ENCODE measurements around the gene MYOZ3. TPM values are rescaled to one million over a fixed set of nuclear protein-coding genes. Genes with fewer than 3 reads are reported as not detected.

The MYOZ3 gene
- total and polyA plus RNA-seq, 9 donors = 7.2 to 15.7 (median 9.1) TPM

- no peak for DNase-seq
- peaks cover 9% of the 10 kb centered on the region for H3K36me3 ChIP-seq (ENCODE audit: control insufficient read depth, insufficient read depth, low read length)
- no peaks in the 10 kb centered on the region for H3K27me3 ChIP-seq (ENCODE audit: control insufficient read depth, insufficient read depth, low read length)
- H3K4me1 ChIP-seq (ENCODE audit: control insufficient read depth, insufficient read depth, low read length) = peaks cover 4% of the 10 kb centered on the region
- 70% methylated on average over 1 of the region's 3 CpGs for WGBS (ENCODE audit: insufficient coverage)
- H3K27ac ChIP-seq (ENCODE audit: low read length) = no peak overlapping the region
- H3K9me3 ChIP-seq (replicated peaks; ENCODE audit: control insufficient read depth, low read depth, low read length) = no peaks in the 10 kb centered on the region
- no peak overlapping the region for H3K4me3 ChIP-seq (ENCODE audit: low read length)
Observed at GRCh38 chr5:150703762-150704161, 42.7 kb downstream of the MYOZ3 start.

- Histone ChIP-seq H3K4me3 (ENCODE audit: low read length) (no peak overlapping the region), H3K9me3 (replicated peaks; ENCODE audit: control insufficient read depth, low read depth, low read length) (no peaks in the 10 kb centered on the region), H3K27ac (ENCODE audit: low read length) (no peak overlapping the region), H3K36me3 (ENCODE audit: control insufficient read depth, insufficient read depth, low read length) (peaks cover 26% of the 10 kb centered on the region), H3K4me1 (ENCODE audit: control insufficient read depth, insufficient read depth, low read length) (no peaks in the 10 kb centered on the region), H3K27me3 (ENCODE audit: control insufficient read depth, insufficient read depth, low read length) (no peaks in the 10 kb centered on the region)
- DNase-seq = no peak
- 27% methylated on average over 2 of the region's 4 CpGs for WGBS (ENCODE audit: insufficient coverage)
Observed at GRCh38 chr5:150706776-150707390, 45.8 kb downstream of the MYOZ3 start.

GRCh38 chr5:150710165-150710564 is 49.1 kb downstream of the MYOZ3 start:
- Histone ChIP-seq H3K9me3 (replicated peaks; ENCODE audit: control insufficient read depth, low read depth, low read length) (no peaks in the 10 kb centered on the region), H3K27me3 (ENCODE audit: control insufficient read depth, insufficient read depth, low read length) (no peaks in the 10 kb centered on the region), H3K36me3 (ENCODE audit: control insufficient read depth, insufficient read depth, low read length) (peaks cover 42% of the 10 kb centered on the region), H3K4me3 (ENCODE audit: low read length) (no peak overlapping the region), H3K4me1 (ENCODE audit: control insufficient read depth, insufficient read depth, low read length) (no peaks in the 10 kb centered on the region), H3K27ac (ENCODE audit: low read length) (no peak overlapping the region)
- no CpG with 5 or more reads among the region's 2 CpGs for WGBS (ENCODE audit: insufficient coverage)
- DNase-seq = no peak

- Histone ChIP-seq H3K36me3 (ENCODE audit: control insufficient read depth, insufficient read depth, low read length) (peaks cover 20% of the 10 kb centered on the region), H3K27me3 (ENCODE audit: control insufficient read depth, insufficient read depth, low read length) (no peaks in the 10 kb centered on the region), H3K4me3 (ENCODE audit: low read length) (no peak overlapping the region), H3K9me3 (replicated peaks; ENCODE audit: control insufficient read depth, low read depth, low read length) (no peaks in the 10 kb centered on the region), H3K4me1 (ENCODE audit: control insufficient read depth, insufficient read depth, low read length) (no peaks in the 10 kb centered on the region), H3K27ac (ENCODE audit: low read length) (no peak overlapping the region)
- WGBS (ENCODE audit: insufficient coverage) = no CpG with 5 or more reads among the region's 2 CpGs
- no peak for DNase-seq
Observed at GRCh38 chr5:150723845-150724244, 62.8 kb downstream of the MYOZ3 start.

Other genes with a start within 250 kb of the MYOZ3 start
- gene CD74, start 248.3 kb upstream of the MYOZ3 start, total RNA-seq = 50.2 TPM
- gene CD74, start 248.3 kb upstream of the MYOZ3 start, polyA plus RNA-seq (ENCODE audit: insufficient read depth in 1 of 8, insufficient read length in 8 of 8, low replicate concordance in 1 of 8) = 100 to 1,000 TPM in 1 of 8 donors, 10 to 100 TPM in 7; 53.9 to 104 (median 75.4) TPM
- 5,452 TPM for gene RPS14, start 211.5 kb upstream of the MYOZ3 start, total RNA-seq
- gene RPS14, start 211.5 kb upstream of the MYOZ3 start, polyA plus RNA-seq (ENCODE audit: insufficient read depth in 1 of 8, insufficient read length in 8 of 8, low replicate concordance in 1 of 8) = 1,000 to 10,000 TPM; 2,422 to 3,180 (median 2,849) TPM
- gene NDST1, start 153.1 kb upstream of the MYOZ3 start, total RNA-seq = 24.4 TPM
- gene NDST1, start 153.1 kb upstream of the MYOZ3 start, polyA plus RNA-seq (ENCODE audit: insufficient read depth in 1 of 8, insufficient read length in 8 of 8, low replicate concordance in 1 of 8) = 10 to 100 TPM; 37.6 to 71.2 (median 53.6) TPM
- gene SYNPO, start 20.6 kb upstream of the MYOZ3 start, total RNA-seq = 7.7 TPM
- 10 to 100 TPM; 23.9 to 32.1 (median 28.7) TPM for gene SYNPO, start 20.6 kb upstream of the MYOZ3 start, polyA plus RNA-seq (ENCODE audit: insufficient read depth in 1 of 8, insufficient read length in 8 of 8, low replicate concordance in 1 of 8)
- gene RBM22, start 39.8 kb downstream of the MYOZ3 start, total RNA-seq = 32.0 TPM
- gene RBM22, start 39.8 kb downstream of the MYOZ3 start, polyA plus RNA-seq (ENCODE audit: insufficient read depth in 1 of 8, insufficient read length in 8 of 8, low replicate concordance in 1 of 8) = 10 to 100 TPM; 36.9 to 44.9 (median 40.8) TPM
- 34.6 TPM for gene DCTN4, start 97.8 kb downstream of the MYOZ3 start, total RNA-seq
- gene DCTN4, start 97.8 kb downstream of the MYOZ3 start, polyA plus RNA-seq (ENCODE audit: insufficient read depth in 1 of 8, insufficient read length in 8 of 8, low replicate concordance in 1 of 8) = 10 to 100 TPM; 33.1 to 43.8 (median 36.7) TPM
- gene SMIM3, start 117.5 kb downstream of the MYOZ3 start, total RNA-seq = 9.8 TPM
- 10 to 100 TPM in 2 of 8 donors, 1 to 10 TPM in 6; 7.0 to 11.1 (median 8.1) TPM for gene SMIM3, start 117.5 kb downstream of the MYOZ3 start, polyA plus RNA-seq (ENCODE audit: insufficient read depth in 1 of 8, insufficient read length in 8 of 8, low replicate concordance in 1 of 8)
- gene IRGM, start 185.3 kb downstream of the MYOZ3 start, total RNA-seq = not detected
- under 1 TPM in 2 of 8 donors, not detected in 6; 0.20 to 0.29 TPM for gene IRGM, start 185.3 kb downstream of the MYOZ3 start, polyA plus RNA-seq (ENCODE audit: insufficient read depth in 1 of 8, insufficient read length in 8 of 8, low replicate concordance in 1 of 8)
- 11.0 TPM for gene ZNF300, start 243.7 kb downstream of the MYOZ3 start, total RNA-seq
- 10 to 100 TPM in 6 of 8 donors, 1 to 10 TPM in 2; 8.8 to 12.9 (median 11.3) TPM for gene ZNF300, start 243.7 kb downstream of the MYOZ3 start, polyA plus RNA-seq (ENCODE audit: insufficient read depth in 1 of 8, insufficient read length in 8 of 8, low replicate concordance in 1 of 8)

Data from muscle of leg (tissue), 11 donors.